ENCODE data around the gene BTN1A1. TPM values are rescaled to one million over a fixed set of nuclear protein-coding genes. Genes with fewer than 3 reads are reported as not detected.

BTN1A1 gene
- polyA plus RNA-seq, 1 experiment = not detected

DNA sequence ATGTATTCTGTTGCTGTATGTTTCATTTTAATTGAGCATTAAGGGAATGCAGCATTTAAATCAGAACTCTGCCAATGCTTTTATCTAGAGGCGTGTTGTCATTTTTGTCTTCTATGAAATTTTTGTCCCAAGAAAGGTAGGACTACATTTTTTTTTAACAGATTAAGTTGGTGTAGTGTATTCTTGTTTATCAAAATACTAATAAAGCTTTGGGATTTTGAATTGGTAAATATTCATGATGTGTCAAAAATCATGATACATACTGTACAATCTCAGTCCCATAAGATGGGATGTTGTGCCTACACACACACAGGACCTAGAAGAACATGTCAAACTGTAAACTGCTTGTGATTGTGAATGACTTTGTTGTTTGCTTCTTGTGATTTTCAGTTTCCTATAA, 26.8 kb downstream of the BTN1A1 start:
- no peak for TF ChIP-seq CTCF (IDR thresholded peaks at IDR 0.05; ENCODE audit: insufficient read depth, low read depth, low read length)
- POLR2A ChIA-PET = no interaction called here
- no peaks in the 10 kb centered on the region for H3K27me3 ChIP-seq (ENCODE audit: control insufficient read depth, insufficient read depth, low read length)
- DNase-seq (ENCODE audit: low read depth) = no peak
- H3K36me3 ChIP-seq (ENCODE audit: control insufficient read depth, insufficient read depth, low read length) = no peaks in the 10 kb centered on the region
- CTCF ChIA-PET = interaction anchor here (1.2 kb wide), 1 partner anchor 28 kb away, joined by 4 read pairs; no protein-coding TSS in a partner anchor
- no peak overlapping the region for H3K4me3 ChIP-seq (ENCODE audit: low read depth, low read length)

DNA sequence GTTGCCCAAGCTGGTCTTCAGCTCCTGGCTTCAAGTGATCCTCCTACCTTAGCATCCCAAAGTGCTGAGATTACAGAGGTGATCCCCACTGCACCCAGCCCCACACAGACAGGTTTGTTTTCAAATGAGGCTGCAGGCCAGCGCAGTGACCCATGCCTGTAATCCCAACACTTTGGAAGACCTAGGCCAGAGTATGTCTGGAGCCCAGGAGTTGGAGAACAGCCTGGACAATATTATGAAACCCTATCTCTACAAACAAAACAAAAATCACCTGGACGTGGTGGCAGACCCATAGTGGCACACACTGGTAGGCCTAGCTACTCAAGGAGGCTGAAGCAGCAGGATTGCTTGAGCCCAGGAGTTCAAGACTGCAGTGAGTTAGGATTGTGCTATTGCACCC, 30.1 kb downstream of the BTN1A1 start:
- H3K36me3 ChIP-seq (ENCODE audit: control insufficient read depth, insufficient read depth, low read length) = no peaks in the 10 kb centered on the region
- POLR2A ChIA-PET = no interaction called here
- CTCF ChIA-PET = interaction anchor here (1.8 kb wide), 1 partner anchor 9 kb away, joined by 5 read pairs; no protein-coding TSS in a partner anchor

GRCh38 chr6:26531897-26532296, 31.8 kb downstream of the BTN1A1 start:
- CTCF ChIA-PET = interaction anchor here (1.8 kb wide), 1 partner anchor 11 kb away, joined by 5 read pairs; no protein-coding TSS in a partner anchor
- H3K36me3 ChIP-seq (ENCODE audit: control insufficient read depth, insufficient read depth, low read length) = no peaks in the 10 kb centered on the region
- no peak overlapping the region for H3K4me3 ChIP-seq (ENCODE audit: low read depth, low read length)
- no peak for DNase-seq (ENCODE audit: low read depth)
- no peaks in the 10 kb centered on the region for H3K27me3 ChIP-seq (ENCODE audit: control insufficient read depth, insufficient read depth, low read length)
- POLR2A ChIA-PET = no interaction called here
- no peak for TF ChIP-seq CTCF (IDR thresholded peaks at IDR 0.05; ENCODE audit: insufficient read depth, low read depth, low read length)

More for the DNA sequence above, 30.1 kb downstream of the BTN1A1 start:
- no peak for TF ChIP-seq CTCF (IDR thresholded peaks at IDR 0.05; ENCODE audit: insufficient read depth, low read depth, low read length)
- Histone ChIP-seq H3K4me3 (ENCODE audit: low read depth, low read length) (no peak overlapping the region), H3K27me3 (ENCODE audit: control insufficient read depth, insufficient read depth, low read length) (no peaks in the 10 kb centered on the region)
- DNase-seq (ENCODE audit: low read depth) = no peak

GRCh38 chr6:26532699-26533531, 32.8 kb downstream of the BTN1A1 start:
- ChIA-PET CTCF (interaction anchor here (0.7 to 1.4 kb wide), 5 partner anchors 9 to 191 kb away, joined by 3 to 6 read pairs (median 5); no protein-coding TSS in a partner anchor), POLR2A (interaction anchor here (0.9 kb wide), 1 partner anchor 21 kb away, joined by 4 read pairs; no protein-coding TSS in a partner anchor)
- no peaks in the 10 kb centered on the region for H3K36me3 ChIP-seq (ENCODE audit: control insufficient read depth, insufficient read depth, low read length)
- H3K27me3 ChIP-seq (ENCODE audit: control insufficient read depth, insufficient read depth, low read length) = no peaks in the 10 kb centered on the region
- TF ChIP-seq CTCF (IDR thresholded peaks at IDR 0.05; ENCODE audit: insufficient read depth, low read depth, low read length) = no peak
- peak; percentile 79 for DNase-seq (ENCODE audit: low read depth)
- H3K4me3 ChIP-seq (ENCODE audit: low read depth, low read length) = peak overlapping the region; percentile 56

DNA sequence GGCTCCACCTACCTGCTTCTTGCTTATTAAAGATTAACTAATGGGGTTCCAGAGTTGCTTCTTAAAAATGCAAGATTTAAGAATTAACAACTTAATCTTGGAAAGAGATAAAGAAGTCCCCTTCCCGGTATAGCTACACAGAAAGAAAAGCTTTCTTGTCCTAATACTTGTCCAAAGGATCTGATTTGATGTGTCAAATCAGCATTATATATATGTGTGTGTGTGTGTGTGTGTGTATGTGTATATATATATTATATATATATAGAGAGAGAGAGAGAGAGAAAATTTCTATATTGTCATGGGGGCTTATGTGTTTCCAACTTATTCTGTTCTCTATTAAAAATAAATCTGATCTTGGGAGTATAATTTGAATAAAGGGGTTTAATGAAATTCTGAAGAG, 33.4 kb downstream of the BTN1A1 start:
- DNase-seq (ENCODE audit: low read depth) = no peak
- Histone ChIP-seq H3K4me3 (ENCODE audit: low read depth, low read length) (peak overlapping the region; percentile 56), H3K36me3 (ENCODE audit: control insufficient read depth, insufficient read depth, low read length) (no peaks in the 10 kb centered on the region), H3K27me3 (ENCODE audit: control insufficient read depth, insufficient read depth, low read length) (no peaks in the 10 kb centered on the region)
- no peak for TF ChIP-seq CTCF (IDR thresholded peaks at IDR 0.05; ENCODE audit: insufficient read depth, low read depth, low read length)
- ChIA-PET CTCF (interaction anchor here (1.2 to 1.4 kb wide), 3 partner anchors 35 to 192 kb away, joined by 5 to 6 read pairs (median 5); no protein-coding TSS in a partner anchor), POLR2A (interaction anchor here (0.9 kb wide), 1 partner anchor 20 kb away, joined by 4 read pairs; no protein-coding TSS in a partner anchor)
